Putamen (tissue), 1 donor: Measurements from ENCODE around the gene RSL1D1.
"Not testable (repeated sequence)": the region's sequence is repeated elsewhere in the genome, so short reads cannot be mapped to it uniquely, and the experiment has no call there.

Source experiments
- DNase-seq: peaks from one replicate; pipeline ENCODE4 v3.0.0-alpha.2; 2016; ENCODE audit warnings: low spot score

RSL1D1 gene

GRCh38 chr16:11797166-11797956 lies 54.0 kb downstream of the RSL1D1 start, which contains the start of gene ZC3H7A:
TSS of gene ZC3H7A (minus strand) at chr16:11797258. CDS start at chr16:11782354, 14,904 bp downstream.
- peak; percentile 96 for DNase-seq

DNA sequence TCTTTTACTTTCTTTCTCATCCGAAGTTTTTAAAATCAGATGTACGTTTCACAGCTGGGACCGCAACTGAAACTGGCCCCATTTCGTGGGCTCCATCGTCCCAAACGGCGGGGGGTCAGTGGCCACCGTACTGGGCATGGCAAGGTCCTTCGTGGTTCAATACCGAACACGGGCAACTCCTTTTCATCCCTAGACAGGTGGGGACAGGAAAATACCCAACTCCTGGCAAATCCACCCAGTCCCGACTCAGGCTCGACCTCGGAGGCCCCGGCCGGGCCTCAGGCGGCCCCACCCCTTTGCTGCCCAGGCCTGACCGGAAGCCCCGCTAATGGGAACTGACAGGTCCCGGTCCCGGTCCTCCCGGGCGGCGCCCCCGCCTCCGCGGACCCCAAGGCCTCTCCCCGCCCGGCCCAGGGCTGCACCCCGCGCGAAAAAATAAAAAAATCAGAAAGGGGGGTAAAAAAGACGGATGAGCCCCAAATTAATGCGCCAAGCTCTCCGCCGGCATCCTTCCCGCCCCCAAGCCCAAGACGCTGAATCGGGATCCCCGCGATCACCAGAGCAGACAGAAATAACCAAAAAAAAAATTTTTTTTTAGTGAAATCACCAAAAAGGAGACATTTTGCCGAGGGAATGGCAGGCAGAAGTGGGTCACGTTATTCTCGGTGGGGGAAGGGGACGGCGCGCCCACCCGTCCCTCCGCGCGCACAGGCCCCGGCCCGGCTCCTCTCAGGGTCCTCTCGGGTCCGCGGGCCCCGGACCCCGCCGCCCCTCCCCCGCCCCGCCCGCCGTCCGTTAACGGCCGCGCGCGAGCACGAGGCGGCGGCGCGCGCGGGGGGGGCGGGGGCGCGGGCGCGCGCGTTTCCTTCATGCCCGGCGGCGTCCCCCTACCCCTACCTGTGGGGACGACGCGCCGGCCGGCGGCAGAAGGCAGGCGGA lies 54.8 kb downstream of the RSL1D1 start:
- peak; percentile 37 for DNase-seq

GRCh38 chr16:11795887-11796226 lies 55.5 kb downstream of the RSL1D1 start:
- DNase-seq: no peak

- DNase-seq: no peak
Observed at GRCh38 chr16:11794996-11795886, 56.1 kb downstream of the RSL1D1 start.

DNA sequence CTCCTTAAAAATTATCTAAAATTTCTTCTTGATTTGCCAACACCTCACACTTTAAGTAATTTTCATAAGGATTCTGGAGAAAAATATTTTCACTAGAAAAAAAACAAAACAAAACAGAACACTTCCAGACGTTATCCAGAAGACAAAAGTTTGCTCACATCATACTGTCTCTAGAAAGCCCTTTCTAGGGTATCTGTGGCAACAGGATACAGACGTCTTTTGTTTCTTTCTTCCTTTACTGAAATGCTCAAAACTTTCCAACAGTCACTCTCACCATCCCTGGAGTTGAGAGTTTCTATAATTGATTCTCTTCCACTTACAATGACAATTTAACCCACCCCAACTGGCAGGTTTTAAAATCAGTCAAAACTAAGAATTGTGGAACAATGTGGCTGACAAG lies 56.9 kb downstream of the RSL1D1 start:
- DNase-seq: no peak

DNA sequence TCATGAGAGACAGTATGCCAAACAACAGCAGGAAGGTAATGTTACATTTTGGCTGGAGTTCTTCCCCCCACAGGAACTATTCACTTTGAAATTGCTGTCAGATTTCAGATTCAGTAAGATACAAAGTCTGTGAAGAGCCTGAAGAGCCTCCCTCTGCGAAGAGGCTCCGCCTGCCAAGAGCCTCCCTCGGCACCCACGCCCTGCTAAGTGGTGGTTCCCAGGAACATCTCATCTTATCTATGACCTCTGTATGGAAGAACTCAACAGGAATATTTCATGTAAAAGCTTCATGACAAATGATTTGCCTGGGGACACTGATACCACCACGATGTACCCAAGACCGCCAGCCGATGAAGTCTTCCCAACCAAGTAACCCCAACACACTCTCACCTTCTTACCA lies 57.5 kb downstream of the RSL1D1 start:
- no peak for DNase-seq

DNA sequence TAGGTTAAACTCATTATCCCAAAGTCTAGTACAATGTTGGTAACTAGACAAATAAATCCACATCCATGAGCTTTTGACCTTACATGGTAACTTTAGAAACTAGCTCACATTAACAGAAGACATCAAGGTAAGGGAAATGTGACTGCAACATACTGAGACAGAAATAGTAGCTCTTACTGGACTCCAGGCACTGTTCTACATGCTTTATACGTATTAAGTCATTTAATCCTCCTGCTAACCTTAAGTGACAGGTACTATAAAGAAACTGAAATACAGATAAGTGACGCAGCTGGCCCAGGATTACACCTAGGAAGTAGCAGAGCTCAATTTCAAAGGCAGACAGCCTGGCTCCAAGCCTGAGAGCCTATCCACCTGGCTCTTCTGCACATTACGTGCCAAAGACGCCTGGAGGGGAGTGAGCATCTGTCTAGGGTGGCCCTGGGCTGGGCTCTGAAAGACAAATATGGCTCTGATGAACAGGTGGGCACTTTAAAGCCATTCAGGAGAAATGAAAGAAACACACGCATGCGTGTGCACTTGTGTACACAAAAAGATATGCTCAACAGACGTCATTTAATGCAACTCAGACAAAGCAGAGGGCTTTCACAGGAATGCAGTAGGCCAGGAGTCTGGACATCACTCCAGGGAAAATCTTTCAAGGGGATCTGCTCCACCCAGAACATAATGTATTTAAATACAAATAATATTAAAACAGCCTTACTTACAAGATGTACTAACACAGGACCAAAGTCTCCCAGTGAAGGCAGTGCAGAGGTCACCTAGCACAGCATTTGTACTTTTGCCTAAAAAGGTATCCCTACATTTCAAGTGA lies 58.7 kb downstream of the RSL1D1 start:
- DNase-seq: no peak

DNA sequence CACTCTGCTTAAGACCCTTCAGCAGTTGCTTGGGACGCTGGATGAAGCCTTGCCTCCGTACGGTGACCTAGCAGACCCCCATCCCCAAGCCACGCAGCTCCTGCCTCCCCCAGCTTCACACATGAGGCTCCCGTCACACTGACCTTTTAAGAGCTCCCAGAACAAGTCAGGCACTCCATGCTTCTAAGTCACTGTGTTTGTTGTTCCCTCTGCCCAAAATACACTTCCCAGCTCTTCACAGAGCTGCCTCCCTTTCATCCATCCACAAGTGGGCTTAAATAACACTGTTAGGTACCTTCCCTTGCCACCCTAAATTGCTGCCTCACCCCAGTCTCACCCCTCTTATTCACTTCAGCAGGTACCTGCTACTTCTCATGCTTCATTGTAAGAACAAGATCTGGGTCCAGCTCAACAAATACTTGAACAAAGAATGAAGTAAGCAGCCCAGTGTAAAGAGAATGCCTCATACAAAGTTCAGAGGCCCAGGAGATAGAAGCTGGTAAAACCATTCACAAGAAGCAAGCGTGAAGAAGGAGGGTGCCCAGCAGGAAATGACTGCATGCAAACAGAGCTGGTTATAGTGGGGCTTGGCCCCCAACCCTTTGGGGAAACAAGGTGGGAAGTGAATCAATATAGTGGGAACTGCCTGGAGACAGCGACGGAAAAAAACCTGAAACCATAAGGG lies 60.1 kb downstream of the RSL1D1 start:
- DNase-seq: no peak

DNA sequence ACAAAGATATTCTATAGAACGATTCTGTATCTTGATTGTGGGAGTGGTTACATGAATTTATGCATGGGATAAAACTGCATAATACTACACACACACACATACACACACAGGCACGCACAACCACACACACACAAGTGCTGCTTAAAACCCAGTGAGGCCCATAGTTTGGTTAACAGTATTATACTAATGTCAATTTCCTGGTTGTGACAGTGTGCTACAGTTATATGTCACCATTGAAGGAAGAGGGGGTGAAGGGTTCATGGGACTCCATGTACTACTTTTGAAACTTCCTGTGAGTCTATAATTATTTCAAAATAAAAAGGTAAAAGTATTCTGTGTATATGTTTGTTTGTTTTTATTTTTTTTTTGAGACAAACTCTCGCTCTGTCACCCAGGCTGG lies 62.4 kb downstream of the RSL1D1 start:
- DNase-seq: no peak

DNA sequence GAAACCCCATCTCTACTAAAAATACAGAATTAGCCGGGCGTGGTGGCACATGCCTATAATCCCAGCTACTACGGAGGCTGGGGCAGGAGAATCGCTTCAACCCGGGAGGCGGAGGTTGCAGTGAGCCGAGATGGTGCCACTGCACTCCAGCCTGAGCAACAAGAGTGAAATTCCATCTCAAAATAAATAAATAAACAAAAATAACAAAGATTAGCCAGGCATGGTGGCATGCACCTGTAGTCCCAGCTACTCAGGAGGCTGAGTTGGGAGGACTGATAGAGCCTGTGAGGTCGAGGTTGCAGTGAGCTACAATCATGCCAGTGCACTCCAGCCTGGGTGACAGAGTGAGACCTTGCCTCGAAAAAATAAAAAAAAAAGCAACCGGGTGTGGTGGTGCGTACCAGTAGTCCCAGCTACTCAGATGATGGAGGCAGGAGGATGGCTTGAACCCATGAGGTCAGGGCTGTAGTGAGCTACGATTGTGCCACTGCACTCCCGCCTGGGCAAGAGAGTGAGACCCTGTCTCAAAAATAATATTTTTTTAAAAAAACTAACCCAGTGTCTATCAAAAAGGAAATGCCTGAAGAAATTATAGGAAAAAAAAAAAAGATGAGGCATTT lies 66.3 kb downstream of the RSL1D1 start:
- DNase-seq: not testable (repeated sequence)

DNA sequence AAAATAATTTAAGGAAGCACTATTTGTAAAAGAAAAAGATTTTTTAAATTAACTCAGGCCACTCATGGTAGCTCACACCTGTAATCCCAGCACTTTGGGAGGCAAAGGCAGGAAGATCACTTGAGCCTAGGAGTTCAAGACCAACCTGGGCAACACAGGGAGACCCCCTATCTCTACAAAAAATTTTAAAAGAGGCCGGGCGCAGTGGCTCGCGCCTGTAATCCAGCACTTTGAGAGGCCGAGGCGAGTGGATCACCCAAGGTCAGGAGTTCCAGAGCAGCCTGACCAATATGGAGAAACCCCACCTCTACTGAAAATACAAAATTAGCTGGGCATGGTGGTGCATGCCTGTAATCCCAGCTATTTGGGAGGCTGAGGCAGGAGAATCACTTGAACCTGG lies 67.0 kb downstream of the RSL1D1 start:
- not testable (repeated sequence) for DNase-seq

GRCh38 chr16:11784038-11784369 lies 67.3 kb downstream of the RSL1D1 start:
- DNase-seq: no peak
